CD4-positive, alpha-beta T cell treated with Interleukin-4 for 4 hours (primary cell): ENCODE measurements around the gene SERTAD4.
"Not testable (repeated sequence)": the region's sequence is repeated elsewhere in the genome, so short reads cannot be mapped to it uniquely, and the experiment has no call there.

ENCODE experiments used
- DNase-seq: peaks from one replicate; pipeline ENCODE4 v3.0.0-alpha.2; 2020

Gene SERTAD4

GRCh38 chr1:210232511-210233215 is at the start of gene SERTAD4:
SERTAD4 (plus strand) TSS chr1:210232796; CDS start chr1:210237961, 5,165 bp downstream.
- DNase-seq = no peak

GRCh38 chr1:210185063-210185462 is 47.5 kb upstream of the SERTAD4 start:
- no peak for DNase-seq

GRCh38 chr1:210187849-210188606 is 44.6 kb upstream of the SERTAD4 start:
- not testable (repeated sequence) for DNase-seq

- no peak for DNase-seq
Measured at GRCh38 chr1:210189426-210189825, 43.2 kb upstream of the SERTAD4 start.

- no peak for DNase-seq
Measured at GRCh38 chr1:210195635-210196160, 36.9 kb upstream of the SERTAD4 start.

GRCh38 chr1:210196266-210196665 is 36.3 kb upstream of the SERTAD4 start:
- DNase-seq = not testable (repeated sequence)

- DNase-seq = no peak
Measured at GRCh38 chr1:210198840-210199239, 33.8 kb upstream of the SERTAD4 start.

GRCh38 chr1:210200124-210200736 is 32.4 kb upstream of the SERTAD4 start:
- no peak for DNase-seq

GRCh38 chr1:210201681-210202080 is 30.9 kb upstream of the SERTAD4 start:
- DNase-seq = no peak

GRCh38 chr1:210207597-210208450 is 24.8 kb upstream of the SERTAD4 start:
- DNase-seq = no peak

- no peak for DNase-seq
Measured at GRCh38 chr1:210213335-210213734, 19.3 kb upstream of the SERTAD4 start.

GRCh38 chr1:210214573-210215409 is 17.8 kb upstream of the SERTAD4 start:
- no peak for DNase-seq

GRCh38 chr1:210217482-210217881 is 15.1 kb upstream of the SERTAD4 start:
- no peak for DNase-seq

- DNase-seq = no peak
Measured at GRCh38 chr1:210218047-210218446, 14.5 kb upstream of the SERTAD4 start.

- DNase-seq = no peak
Measured at GRCh38 chr1:210222340-210223006, 10.1 kb upstream of the SERTAD4 start.

GRCh38 chr1:210223226-210223904 is 9.2 kb upstream of the SERTAD4 start:
- no peak for DNase-seq

GRCh38 chr1:210228158-210228557 is 4.4 kb upstream of the SERTAD4 start:
- no peak for DNase-seq

- no peak for DNase-seq
Measured at GRCh38 chr1:210230149-210230695, 2.4 kb upstream of the SERTAD4 start.

- no peak for DNase-seq
Measured at GRCh38 chr1:210231846-210232510, 618 bp upstream of the SERTAD4 start.

GRCh38 chr1:210233216-210233494 is 559 bp downstream of the SERTAD4 start:
- no peak for DNase-seq
